ENCODE results near the gene SOSTDC1. TPM values are rescaled to one million over a fixed set of nuclear protein-coding genes. Genes with fewer than 3 reads are reported as not detected.

SOSTDC1 gene, protein sequence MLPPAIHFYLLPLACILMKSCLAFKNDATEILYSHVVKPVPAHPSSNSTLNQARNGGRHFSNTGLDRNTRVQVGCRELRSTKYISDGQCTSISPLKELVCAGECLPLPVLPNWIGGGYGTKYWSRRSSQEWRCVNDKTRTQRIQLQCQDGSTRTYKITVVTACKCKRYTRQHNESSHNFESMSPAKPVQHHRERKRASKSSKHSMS
- not detected in 2 replicates for total RNA-seq

DNA sequence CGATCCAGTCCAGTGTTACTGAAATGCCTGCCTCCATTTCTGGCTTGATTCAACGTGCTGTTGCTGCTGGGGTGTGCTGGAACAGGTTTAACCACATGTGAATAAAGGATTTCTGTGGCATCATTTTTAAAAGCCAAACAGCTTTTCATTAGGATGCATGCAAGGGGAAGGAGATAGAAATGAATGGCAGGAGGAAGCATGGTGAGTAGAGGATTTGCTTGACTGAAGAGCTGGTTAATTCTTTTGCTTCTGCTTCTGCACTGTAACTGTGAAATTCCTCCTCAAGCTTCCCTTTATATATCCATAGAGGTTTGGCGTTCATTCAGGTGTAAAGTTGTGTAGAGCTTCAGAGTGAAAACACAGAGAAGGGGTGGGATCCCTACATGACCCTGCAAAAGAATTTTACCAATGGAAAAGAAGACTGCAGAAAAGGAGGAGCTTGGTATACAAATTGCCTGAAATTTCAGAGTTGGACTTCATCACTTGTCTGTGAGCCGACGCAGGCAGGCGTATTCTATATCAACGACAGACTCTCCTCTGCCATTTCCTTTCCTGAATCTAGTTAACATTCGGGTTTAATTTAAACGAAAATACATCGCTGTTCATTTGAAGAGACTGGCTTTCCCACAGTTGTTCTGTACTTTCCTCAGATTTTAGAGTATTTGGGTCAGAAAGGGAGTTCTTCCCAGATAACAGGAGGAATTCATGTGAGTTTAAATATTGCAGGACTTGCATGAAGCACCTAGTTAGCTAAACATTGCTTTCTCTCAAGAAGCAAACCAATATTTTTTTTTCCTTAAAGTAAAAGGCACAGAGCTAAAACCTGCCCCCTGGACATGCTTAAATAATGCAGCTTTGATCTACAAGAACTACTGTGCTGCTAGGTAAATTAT, at the start of gene SOSTDC1:
TSS of gene SOSTDC1 (minus strand) at position 270 of the 893 bp plus-strand sequence. CDS start at position 200, 70 bp downstream.

DNA sequence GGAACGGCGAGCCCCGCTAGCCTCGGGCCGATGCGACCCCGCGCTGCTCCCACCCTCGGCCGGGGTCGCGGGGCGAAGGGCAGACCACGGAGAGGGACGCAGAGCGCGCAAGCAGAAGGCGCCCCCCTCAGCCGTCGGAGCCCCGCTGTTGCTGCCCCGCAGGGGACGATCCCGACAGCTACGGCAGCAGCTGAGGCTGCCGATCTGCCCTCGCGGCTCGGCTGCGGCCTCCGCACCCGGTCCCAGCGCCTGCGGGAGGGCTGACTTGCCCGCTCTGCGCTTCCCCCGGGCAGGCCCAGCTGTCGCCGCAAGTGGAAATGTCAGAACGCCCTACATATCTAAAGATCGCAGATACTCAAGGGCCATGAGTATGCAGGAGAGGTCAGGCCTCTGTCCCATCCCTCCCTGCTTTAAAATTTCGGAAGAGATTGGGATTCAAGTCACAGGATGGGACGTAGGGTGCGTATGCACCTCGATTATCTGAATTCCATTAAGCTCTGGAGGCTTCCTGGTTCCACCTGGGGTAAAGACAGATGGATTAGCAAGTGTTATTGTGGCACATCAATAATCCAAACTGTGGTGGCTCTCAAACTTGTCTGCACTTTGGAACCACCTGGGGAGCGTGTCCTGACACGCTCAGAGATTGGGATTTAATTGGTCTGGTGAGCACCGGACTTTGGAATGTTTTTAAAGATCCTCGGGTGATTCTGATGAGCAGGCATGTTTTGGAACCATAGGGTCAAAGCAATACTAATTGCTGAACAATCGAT, 44.0 kb downstream of the SOSTDC1 start, which contains the start of gene CRPPA:
TSS of gene CRPPA (minus strand) at position 206 of the 770 bp plus-strand sequence. CDS start 216 bp downstream, outside the sequence.

Other genes with a start within 250 kb of the SOSTDC1 start
- gene CRPPA, start 44.2 kb downstream of the SOSTDC1 start, total RNA-seq: 0.34 and 1.00 TPM in 2 replicates
- not detected in 2 replicates for gene LRRC72, start 61.1 kb upstream of the SOSTDC1 start, total RNA-seq
- gene ANKMY2, start 180.0 kb upstream of the SOSTDC1 start, total RNA-seq: 8.2 and 11.6 TPM in 2 replicates
- 74.5 and 89.5 TPM in 2 replicates for gene BZW2, start 180.4 kb upstream of the SOSTDC1 start, total RNA-seq